NCI-H2227 treated with DMSO at 0.1 percent for 48 hours (cell line): ENCODE data around the gene CATSPERB.
"Not testable (repeated sequence)": the region's sequence is repeated elsewhere in the genome, so short reads cannot be mapped to it uniquely, and the experiment has no call there.

Experiments
- DNase-seq: peaks from one replicate; lab custom pipeline; 2025; lab: John Stamatoyannopoulos, UW

Gene CATSPERB

GRCh38 chr14:91667101-91667500 lies 64.8 kb downstream of the CATSPERB start:
- not testable (repeated sequence) for DNase-seq

- DNase-seq: no peak
Measured at GRCh38 chr14:91660790-91661189, 71.1 kb downstream of the CATSPERB start.

GRCh38 chr14:91654836-91655235 lies 77.0 kb downstream of the CATSPERB start:
- DNase-seq: no peak

GRCh38 chr14:91653451-91653850 lies 78.4 kb downstream of the CATSPERB start:
- DNase-seq: no peak

- DNase-seq: no peak
Measured at GRCh38 chr14:91649930-91650329, 82.0 kb downstream of the CATSPERB start.

- DNase-seq: no peak
Measured at GRCh38 chr14:91647856-91648255, 84.0 kb downstream of the CATSPERB start.

DNA sequence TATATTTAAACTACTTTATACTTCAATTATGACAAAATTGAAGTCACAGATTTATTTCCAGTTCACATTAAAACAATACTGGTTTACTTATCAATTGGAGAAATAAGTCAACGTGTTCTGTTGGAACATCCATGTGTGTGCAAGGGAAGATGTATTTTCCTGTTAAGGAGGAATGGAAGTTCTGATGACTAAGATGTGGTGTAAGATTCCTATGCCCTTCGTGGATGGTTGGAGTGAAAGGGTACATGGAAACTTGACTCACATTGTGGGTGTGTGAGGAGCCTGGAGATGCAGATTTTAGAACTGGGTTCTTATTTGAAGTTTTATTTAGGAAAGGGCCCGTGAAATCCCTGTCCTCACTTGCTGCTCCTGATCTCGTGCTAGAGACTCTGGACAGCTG lies 95.3 kb downstream of the CATSPERB start:
- no peak for DNase-seq

- DNase-seq: no peak
Measured at GRCh38 chr14:91624757-91625156, 107.1 kb downstream of the CATSPERB start.

GRCh38 chr14:91614187-91614586 lies 117.7 kb downstream of the CATSPERB start:
- no peak for DNase-seq

DNA sequence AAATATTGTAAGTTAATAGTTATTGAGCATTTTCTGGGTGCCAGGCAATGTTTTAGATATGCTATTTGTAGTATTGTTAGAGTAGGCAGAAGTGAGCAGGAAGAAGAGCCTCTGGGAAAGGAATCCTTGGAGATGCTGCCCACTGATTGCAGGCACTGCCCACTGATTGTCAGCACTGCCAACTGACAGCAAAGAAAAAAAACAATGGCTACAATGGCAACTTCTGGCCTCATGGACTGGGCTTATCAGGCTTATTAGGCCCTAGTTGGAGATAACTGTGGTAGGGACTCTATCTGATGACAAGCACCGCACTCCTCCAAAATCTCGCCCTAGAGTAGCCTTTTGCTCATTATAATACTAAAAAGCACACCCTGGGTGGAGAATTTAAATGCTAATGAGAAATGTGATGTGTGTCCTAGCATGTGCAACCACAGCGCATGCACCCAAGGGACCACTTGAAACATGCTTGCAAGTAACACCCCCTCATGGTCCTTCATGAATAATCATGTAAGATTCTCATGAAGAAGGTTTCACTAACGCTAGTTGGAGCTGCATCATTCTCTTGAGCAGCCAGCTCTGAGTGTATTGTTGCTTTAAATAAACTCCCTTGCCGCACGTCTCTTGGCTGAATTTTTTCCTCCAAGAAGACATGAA lies 118.3 kb downstream of the CATSPERB start:
- DNase-seq: no peak

- no peak for DNase-seq
Measured at GRCh38 chr14:91611528-91611927, 120.4 kb downstream of the CATSPERB start.

GRCh38 chr14:91609161-91609560 lies 122.7 kb downstream of the CATSPERB start:
- no peak for DNase-seq

DNA sequence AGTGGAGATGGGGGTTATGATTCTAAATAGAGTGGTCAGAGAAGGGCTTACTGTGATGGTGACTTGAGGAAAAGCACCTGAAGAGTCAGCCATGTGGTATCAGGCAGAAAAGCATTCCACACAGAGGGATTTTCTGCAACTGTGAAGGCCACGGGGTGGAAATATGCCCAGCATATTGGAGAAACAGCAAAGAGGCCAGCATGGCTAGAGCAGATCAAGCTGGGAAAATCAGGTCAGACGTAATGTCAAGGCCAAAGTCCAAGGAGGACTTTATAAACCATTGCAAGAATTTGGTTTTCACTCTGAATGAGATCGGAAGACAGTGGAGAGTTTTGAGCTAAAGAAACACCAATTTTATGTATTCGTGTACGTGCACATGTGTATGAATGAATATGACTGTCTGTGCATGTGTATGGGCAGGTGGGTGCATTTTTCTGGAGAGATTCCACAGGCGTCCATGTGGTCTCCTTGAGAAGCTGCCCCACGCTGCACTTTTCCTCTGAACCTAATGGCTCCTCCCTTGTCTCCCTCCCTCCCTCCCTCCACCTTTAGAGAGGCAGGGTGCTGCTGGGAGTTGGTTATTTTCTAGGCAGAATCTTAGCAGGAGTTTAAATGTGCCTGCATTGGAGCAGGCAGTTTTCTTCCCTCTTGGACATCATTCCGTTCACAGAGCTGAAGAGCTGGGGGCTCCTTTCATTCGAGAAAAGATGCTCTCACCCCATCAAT lies 124.4 kb downstream of the CATSPERB start:
- no peak for DNase-seq

DNA sequence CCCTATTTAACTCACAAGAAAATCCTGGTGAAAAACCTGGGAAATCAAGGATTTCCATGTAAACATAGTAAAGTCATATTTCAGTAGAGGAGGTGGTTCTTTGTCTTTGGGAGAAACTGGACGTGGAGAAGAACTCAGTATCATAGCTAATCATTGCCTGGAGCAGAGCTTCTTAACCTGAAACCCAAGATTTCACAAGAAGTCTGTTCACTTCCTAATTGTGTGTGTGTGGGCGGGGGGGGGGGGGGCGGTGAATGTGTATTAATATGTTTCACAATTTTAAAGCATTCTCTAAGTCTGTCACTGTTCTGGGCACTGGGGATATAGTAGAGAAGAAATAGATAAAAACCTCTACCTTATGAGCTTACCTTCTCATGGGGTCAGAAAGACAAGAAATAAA lies 125.0 kb downstream of the CATSPERB start:
- DNase-seq: no peak

GRCh38 chr14:91604611-91605010 lies 127.3 kb downstream of the CATSPERB start:
- DNase-seq: not testable (repeated sequence)

GRCh38 chr14:91599994-91600393 lies 131.9 kb downstream of the CATSPERB start:
- DNase-seq: no peak

GRCh38 chr14:91595736-91596135 lies 136.2 kb downstream of the CATSPERB start:
- DNase-seq: no peak

DNA sequence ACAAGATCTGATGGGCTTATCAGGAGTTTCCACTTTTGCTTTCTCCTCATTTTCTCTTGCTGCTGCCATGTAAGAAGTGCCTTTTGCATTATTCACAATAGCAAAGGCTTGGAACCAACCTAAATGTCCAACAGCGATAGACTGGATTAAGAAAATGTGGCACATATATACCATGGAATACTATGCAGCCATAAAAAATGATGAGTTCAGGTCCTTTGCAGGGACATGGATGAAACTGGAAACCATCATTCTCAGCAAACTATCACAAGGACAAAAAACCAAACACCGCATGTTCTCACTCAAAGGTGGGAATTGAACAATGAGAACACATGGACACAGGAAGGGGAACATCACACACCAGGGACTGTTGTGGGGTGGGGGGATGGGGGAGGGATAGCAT lies 137.9 kb downstream of the CATSPERB start:
- DNase-seq: not testable (repeated sequence)

DNA sequence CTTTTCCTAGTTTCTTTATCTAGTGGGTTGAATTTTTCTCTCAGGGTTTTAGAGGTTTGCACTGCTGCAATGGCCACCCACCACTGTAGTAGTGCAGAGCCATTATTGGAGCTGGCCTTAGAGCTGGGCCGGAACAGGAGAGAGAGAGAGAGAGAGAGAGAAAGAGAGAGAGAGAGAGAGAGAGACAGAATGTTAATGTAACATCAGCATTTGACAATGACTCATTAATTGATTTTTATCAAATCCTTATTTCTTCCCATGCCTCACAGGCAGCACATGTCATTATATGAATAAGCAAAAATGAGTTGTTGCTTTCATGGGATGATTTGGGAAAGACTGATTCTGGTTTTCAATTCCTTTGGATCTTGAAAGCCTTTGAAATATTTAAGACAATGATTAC lies 145.5 kb downstream of the CATSPERB start:
- no peak for DNase-seq

GRCh38 chr14:91585856-91586255 lies 146.0 kb downstream of the CATSPERB start:
- no peak for DNase-seq

DNA sequence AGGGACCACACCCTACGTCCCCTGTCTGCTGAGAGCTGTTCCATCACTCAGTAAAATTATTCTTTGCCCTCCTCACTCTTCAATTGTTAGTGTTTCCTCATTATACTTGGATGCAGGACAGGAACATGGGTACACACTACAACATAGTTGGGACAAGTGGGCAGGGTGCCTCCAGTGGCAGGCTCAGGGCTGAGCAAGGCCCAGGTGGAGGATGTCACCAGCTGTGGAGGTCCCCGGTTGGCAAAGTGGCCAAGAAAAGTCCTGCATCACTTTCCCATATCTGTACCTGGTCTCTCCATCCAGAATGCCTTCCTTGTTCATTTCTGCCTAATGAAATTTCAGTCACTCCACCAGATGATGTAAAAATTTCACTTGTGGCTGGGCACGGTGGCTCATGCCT lies 149.1 kb downstream of the CATSPERB start:
- no peak for DNase-seq

- no peak for DNase-seq
Measured at GRCh38 chr14:91580876-91581577, 150.9 kb downstream of the CATSPERB start.

DNA sequence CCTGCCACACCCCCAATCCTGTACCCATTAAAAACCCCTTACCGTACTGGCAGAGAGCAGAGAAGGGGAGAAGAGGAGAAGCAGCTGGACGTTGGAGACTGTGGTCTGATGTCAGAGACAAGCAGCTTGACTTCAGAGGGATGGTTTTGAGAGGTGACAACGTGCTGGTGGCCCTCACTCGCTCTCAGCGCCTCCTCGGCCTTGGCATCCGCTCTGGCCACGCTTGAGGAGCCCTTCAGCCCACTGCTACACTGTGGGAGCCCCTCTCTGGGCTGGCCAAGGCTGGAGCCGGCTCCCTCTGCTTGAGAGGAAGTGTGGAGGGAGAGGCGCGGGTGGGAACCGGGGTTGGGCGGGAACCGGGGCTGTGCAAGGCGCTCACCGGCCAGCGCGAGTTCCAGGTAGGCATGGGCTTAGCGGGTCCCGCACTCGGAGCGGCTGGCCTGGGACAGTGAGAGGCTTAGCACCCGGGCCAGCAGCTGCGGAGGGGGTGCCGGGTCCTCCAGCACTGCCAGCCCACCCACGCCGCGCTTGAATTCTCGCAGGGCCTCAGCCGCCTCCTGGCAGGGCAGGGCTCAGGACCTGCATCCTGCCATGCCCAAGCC lies 154.2 kb downstream of the CATSPERB start:
- DNase-seq: no peak
